GM10266 (cell line): Measurements from ENCODE around the gene ERICH6.

ENCODE experiments used
- DNase-seq: peaks from one replicate; pipeline ENCODE4 v3.0.0; 2012; ENCODE audit errors: extremely low spot score
- TF ChIP-seq, protein P1 (sequence below): IDR thresholded peaks from 2 replicates; pipeline ENCODE4 v1.5.1; 2012; ENCODE audit warnings: mild to moderate bottlenecking, low read depth; ENCODE audit not compliant: control insufficient read depth, insufficient read depth; ENCODE audit errors: missing control alignments

Gene ERICH6

GRCh38 chr3:150612494-150612893, 91.2 kb downstream of the ERICH6 start:
- peak; percentile 25 for DNase-seq
- TF ChIP-seq, protein P1, sequence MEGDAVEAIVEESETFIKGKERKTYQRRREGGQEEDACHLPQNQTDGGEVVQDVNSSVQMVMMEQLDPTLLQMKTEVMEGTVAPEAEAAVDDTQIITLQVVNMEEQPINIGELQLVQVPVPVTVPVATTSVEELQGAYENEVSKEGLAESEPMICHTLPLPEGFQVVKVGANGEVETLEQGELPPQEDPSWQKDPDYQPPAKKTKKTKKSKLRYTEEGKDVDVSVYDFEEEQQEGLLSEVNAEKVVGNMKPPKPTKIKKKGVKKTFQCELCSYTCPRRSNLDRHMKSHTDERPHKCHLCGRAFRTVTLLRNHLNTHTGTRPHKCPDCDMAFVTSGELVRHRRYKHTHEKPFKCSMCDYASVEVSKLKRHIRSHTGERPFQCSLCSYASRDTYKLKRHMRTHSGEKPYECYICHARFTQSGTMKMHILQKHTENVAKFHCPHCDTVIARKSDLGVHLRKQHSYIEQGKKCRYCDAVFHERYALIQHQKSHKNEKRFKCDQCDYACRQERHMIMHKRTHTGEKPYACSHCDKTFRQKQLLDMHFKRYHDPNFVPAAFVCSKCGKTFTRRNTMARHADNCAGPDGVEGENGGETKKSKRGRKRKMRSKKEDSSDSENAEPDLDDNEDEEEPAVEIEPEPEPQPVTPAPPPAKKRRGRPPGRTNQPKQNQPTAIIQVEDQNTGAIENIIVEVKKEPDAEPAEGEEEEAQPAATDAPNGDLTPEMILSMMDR: no peak

DNA sequence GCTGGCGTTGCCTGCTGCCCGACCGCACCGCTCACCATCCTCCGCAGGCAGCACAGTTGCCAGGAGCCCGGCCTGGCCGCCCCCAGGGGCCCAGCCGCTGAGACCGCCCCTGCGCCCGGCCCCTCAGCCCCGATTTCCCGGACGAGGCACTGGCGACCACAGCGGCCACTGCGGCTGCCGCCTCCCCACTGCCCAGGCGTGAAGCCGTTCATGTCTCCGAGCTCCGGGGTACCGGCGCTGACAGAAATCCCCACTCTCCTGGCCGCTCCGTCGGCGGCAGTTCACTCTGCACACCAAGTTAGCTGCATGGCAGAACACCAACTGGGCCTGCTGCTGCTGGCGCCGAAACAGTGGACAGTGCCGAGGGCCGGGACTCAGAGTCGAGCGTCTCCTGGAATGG, 92.1 kb downstream of the ERICH6 start:
- TF ChIP-seq, protein P1: no peak
- DNase-seq: no peak

DNA sequence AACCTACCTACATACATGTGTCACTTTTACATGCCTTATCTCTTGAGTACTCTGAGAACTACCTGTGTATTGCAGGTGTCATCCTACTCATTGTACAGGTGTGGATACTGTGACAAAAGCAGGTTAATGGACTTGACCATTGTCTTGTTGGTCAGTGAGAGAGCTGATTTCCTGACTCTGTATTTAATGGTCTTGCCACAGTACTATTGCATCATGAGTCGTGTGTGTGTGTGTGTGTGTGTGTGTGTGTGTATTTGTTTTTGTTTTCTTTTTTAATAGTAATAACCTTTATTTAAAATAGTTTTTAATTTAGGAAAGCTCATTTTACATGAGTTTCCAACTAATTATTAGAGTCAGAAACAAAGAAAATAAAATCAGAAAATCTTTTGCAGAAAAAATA, 92.9 kb downstream of the ERICH6 start:
- DNase-seq: no peak
- TF ChIP-seq, protein P1: no peak

DNA sequence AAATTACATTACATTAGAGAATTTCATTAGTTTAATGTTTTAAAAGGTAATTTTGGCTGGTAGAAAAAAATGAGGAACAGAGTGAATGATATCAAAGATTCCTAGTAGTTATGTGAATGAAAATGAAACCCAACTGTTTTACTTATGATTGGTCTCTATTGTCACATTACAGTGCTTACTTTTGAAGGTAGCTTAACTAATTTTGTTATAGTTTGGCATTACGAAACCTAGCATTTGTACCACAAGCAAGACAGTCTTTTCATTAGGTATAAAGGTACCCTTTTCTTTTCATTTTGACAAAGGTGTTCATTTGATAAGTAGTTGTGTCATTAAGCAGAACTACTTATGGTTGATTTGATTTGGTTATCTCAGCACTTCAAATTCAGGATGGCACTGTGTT, 93.7 kb downstream of the ERICH6 start:
- TF ChIP-seq, protein P1: no peak

More for the DNA sequence above, 93.7 kb downstream of the ERICH6 start:
- peak; percentile 35 for DNase-seq
